ENCODE measurements around the gene TMTC2.

TMTC2 gene
- total RNA-seq, result 8.9 to 15.6 (median 14.0) reads per million in 3 donors

DNA sequence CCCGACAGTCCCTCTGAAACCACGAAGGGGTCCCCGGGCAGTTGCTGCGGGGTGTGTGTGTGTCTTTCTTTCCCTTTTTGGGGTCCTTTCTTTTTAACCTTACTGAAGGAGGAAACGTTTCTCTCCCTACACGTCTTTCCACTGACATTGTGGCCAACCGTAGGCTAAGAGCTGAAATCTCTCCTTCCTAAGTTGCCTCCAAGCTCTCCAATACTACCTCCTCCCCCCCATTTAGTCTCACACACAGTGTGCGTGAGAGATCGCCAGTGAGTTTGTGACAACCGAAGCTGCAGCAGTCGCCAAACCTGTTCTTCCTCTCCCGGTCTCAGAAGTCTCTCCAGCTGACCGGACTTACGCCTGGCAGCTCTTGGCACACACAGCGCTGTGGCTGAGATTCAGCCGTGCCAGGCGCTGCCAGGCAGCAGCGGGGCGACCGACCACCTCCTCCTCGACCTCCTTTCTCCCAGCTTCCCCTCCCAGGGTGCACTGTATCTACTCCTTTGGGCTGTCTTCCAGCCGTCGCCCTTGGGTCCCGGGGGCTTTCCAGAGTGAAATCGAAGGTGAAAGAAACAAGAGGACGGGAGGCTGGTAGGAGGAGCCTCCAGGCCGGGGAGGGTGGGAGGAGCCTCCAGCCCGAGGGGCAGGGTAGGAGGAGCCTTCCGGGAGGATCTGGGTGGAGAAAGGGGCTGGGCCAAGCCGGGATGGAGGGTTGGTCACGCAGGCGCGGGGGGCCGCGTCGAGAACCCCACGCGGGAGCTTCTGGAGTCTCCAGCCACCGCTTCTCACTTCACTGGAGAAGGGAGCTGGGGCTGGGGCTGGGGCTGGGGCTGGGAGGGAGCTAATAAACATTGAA lies at the start of gene TMTC2:
TSS of gene TMTC2 (plus strand) at position 739 of the 853 bp plus-strand sequence.
- Histone ChIP-seq H3K9me3 (ENCODE audit: control insufficient read depth, low read length) (no peaks in the 10 kb centered on the region), H3K27ac (ENCODE audit: insufficient read depth, low read length, poor library complexity, severe bottlenecking) (peak within 1 kb of the TSS; percentile 78), H3K36me3 (ENCODE audit: control insufficient read depth, insufficient read depth, low read length) (no peaks in the 10 kb centered on the region), H3K27me3 (replicated peaks; ENCODE audit: control insufficient read depth, insufficient read depth, low read length, poor library complexity, severe bottlenecking) (no peaks in the 10 kb centered on the region), H3K4me1 (ENCODE audit: control insufficient read depth, insufficient read depth, low read length, poor library complexity, severe bottlenecking) (peaks cover 3% of the 10 kb centered on the region), H3K4me3 (ENCODE audit: insufficient read depth, low read depth, low read length, poor library complexity, severe bottlenecking) (peak within 1 kb of the TSS; percentile 73)
- DNase-seq, result peak; percentile 85 to 86 (median 85)

DNA sequence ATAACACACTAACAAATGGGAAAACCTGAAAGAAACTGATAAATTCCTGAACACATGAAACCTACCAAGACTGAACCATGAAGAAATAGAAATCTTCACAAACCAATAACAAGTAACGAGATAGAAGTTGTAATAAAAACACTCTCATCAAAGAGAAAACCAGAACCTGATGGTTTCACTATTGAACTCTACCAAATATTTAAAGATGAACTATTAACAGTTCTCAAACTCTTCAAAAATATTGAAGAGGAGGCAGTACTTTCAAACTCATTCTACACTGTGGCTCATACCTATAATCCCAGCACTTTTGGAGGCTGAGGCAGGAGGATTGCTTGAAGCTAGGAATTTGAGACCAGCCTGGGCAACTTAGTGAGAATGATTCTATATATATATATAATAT lies 48.4 kb upstream of the TMTC2 start:
- Histone ChIP-seq H3K4me3 (ENCODE audit: insufficient read depth, low read depth, low read length, poor library complexity, severe bottlenecking) (no peak overlapping the region), H3K27me3 (replicated peaks; ENCODE audit: control insufficient read depth, insufficient read depth, low read length, poor library complexity, severe bottlenecking) (no peaks in the 10 kb centered on the region), H3K4me1 (ENCODE audit: control insufficient read depth, insufficient read depth, low read length, poor library complexity, severe bottlenecking) (no peaks in the 10 kb centered on the region), H3K36me3 (ENCODE audit: control insufficient read depth, insufficient read depth, low read length) (no peaks in the 10 kb centered on the region), H3K9me3 (ENCODE audit: control insufficient read depth, low read length) (no peaks in the 10 kb centered on the region), H3K27ac (ENCODE audit: insufficient read depth, low read length, poor library complexity, severe bottlenecking) (no peak overlapping the region)
- DNase-seq, result no peak

DNA sequence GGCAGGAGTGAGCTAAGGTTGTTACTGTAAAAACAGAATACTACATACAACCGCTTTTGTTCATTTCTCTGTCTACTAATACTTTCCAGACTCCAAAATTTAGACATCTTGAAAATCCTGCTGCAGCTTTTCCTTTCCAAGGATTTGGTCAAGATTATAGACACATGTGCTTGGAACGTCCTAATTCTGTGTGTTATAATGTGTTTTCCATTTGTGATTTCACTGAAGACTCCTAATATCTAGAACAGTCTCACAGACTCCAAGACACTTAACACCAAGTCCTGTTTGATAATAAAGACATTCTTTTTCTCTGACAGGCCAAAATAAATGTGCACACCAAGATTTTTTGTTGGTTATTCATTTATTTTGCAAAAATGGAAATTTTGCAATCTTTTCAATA lies 41.8 kb upstream of the TMTC2 start:
- Histone ChIP-seq H3K27ac (ENCODE audit: insufficient read depth, low read length, poor library complexity, severe bottlenecking) (no peak overlapping the region), H3K27me3 (replicated peaks; ENCODE audit: control insufficient read depth, insufficient read depth, low read length, poor library complexity, severe bottlenecking) (no peaks in the 10 kb centered on the region), H3K4me1 (ENCODE audit: control insufficient read depth, insufficient read depth, low read length, poor library complexity, severe bottlenecking) (no peaks in the 10 kb centered on the region), H3K9me3 (ENCODE audit: control insufficient read depth, low read length) (no peaks in the 10 kb centered on the region), H3K4me3 (ENCODE audit: insufficient read depth, low read depth, low read length, poor library complexity, severe bottlenecking) (no peak overlapping the region), H3K36me3 (ENCODE audit: control insufficient read depth, insufficient read depth, low read length) (no peaks in the 10 kb centered on the region)
- no peak for DNase-seq

DNA sequence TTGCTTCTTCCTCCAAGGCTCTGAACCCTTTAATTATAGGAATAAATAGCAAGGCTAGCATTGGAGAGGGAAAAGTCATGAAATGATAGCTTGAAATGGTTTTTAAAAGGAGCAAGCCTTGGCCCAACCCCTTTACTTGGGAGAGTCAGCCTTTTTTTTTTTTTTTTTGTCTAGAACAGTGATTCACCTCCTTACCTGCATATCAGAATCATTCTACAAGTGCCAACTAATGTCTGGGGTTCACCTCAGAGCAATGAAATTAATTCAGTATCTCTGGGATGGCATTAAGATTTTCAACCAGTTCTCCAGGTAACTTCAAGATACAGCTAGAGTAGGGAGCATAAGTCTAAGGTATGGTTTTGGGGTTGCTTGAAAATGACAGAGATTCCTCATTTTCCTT lies 41.3 kb upstream of the TMTC2 start:
- H3K27ac ChIP-seq (ENCODE audit: insufficient read depth, low read length, poor library complexity, severe bottlenecking), result no peak overlapping the region

DNA sequence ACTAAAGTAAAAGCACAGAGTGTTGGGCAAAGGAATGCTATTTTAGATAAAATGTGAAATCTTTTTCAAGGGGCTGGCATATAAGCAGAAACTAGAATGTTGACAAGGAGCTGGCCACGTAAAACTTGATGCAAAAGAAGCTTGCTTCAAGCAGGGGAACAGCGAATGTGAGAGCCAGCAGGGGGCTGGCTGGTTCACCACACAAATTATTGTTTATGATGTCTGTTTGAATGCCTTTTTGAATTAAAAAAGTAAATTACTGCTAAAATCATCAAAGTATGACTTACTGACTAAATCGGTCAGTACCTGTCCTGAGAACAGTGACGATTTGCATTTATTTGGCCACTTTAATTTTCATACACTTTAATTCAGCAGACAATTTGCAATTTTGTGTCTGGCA lies 38.9 kb upstream of the TMTC2 start:
- Histone ChIP-seq H3K27me3 (replicated peaks; ENCODE audit: control insufficient read depth, insufficient read depth, low read length, poor library complexity, severe bottlenecking) (no peaks in the 10 kb centered on the region), H3K27ac (ENCODE audit: insufficient read depth, low read length, poor library complexity, severe bottlenecking) (no peak overlapping the region), H3K4me3 (ENCODE audit: insufficient read depth, low read depth, low read length, poor library complexity, severe bottlenecking) (no peak overlapping the region), H3K4me1 (ENCODE audit: control insufficient read depth, insufficient read depth, low read length, poor library complexity, severe bottlenecking) (no peaks in the 10 kb centered on the region), H3K36me3 (ENCODE audit: control insufficient read depth, insufficient read depth, low read length) (no peaks in the 10 kb centered on the region), H3K9me3 (ENCODE audit: control insufficient read depth, low read length) (no peaks in the 10 kb centered on the region)
- DNase-seq, result no peak

More for the DNA sequence above, 41.3 kb upstream of the TMTC2 start:
- H3K4me1 ChIP-seq (ENCODE audit: control insufficient read depth, insufficient read depth, low read length, poor library complexity, severe bottlenecking), result no peaks in the 10 kb centered on the region
- no peak overlapping the region for H3K4me3 ChIP-seq (ENCODE audit: insufficient read depth, low read depth, low read length, poor library complexity, severe bottlenecking)
- H3K36me3 ChIP-seq (ENCODE audit: control insufficient read depth, insufficient read depth, low read length), result no peaks in the 10 kb centered on the region
- H3K9me3 ChIP-seq (ENCODE audit: control insufficient read depth, low read length), result no peaks in the 10 kb centered on the region
- DNase-seq, result no peak
- H3K27me3 ChIP-seq (replicated peaks; ENCODE audit: control insufficient read depth, insufficient read depth, low read length, poor library complexity, severe bottlenecking), result no peaks in the 10 kb centered on the region

DNA sequence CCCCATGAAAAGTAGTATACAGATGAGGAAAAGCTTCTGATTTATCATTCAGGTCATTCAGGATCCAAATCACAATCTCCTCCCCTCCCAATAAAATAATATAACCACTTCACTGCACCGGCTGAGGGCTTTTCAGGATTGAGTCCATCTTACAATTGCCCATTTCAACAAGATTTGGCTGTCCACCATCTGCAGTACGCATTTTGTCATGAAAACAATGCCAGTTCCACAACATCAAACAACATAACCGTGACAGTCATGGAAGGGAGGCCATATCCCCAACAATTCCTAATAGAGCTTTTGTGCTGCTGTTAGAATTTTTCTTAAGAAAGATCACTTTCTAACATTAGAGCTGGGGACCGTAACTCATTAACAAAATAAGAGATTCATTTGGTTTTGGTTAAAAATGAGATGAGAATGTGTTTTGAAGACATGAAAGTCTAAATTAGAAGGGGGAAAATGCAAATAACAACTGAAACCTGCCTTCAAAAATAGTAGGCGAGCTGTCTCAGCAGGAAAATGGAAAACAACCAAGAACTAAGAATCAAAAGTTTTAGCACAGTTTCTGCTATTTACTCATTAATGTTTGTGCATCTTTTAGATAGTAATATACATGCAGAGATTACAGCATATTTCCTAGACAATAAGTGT lies 38.3 kb upstream of the TMTC2 start:
- Histone ChIP-seq H3K9me3 (ENCODE audit: control insufficient read depth, low read length) (no peaks in the 10 kb centered on the region), H3K27ac (ENCODE audit: insufficient read depth, low read length, poor library complexity, severe bottlenecking) (no peak overlapping the region), H3K4me1 (ENCODE audit: control insufficient read depth, insufficient read depth, low read length, poor library complexity, severe bottlenecking) (no peaks in the 10 kb centered on the region), H3K27me3 (replicated peaks; ENCODE audit: control insufficient read depth, insufficient read depth, low read length, poor library complexity, severe bottlenecking) (no peaks in the 10 kb centered on the region), H3K4me3 (ENCODE audit: insufficient read depth, low read depth, low read length, poor library complexity, severe bottlenecking) (no peak overlapping the region), H3K36me3 (ENCODE audit: control insufficient read depth, insufficient read depth, low read length) (no peaks in the 10 kb centered on the region)
- DNase-seq, result no peak

DNA sequence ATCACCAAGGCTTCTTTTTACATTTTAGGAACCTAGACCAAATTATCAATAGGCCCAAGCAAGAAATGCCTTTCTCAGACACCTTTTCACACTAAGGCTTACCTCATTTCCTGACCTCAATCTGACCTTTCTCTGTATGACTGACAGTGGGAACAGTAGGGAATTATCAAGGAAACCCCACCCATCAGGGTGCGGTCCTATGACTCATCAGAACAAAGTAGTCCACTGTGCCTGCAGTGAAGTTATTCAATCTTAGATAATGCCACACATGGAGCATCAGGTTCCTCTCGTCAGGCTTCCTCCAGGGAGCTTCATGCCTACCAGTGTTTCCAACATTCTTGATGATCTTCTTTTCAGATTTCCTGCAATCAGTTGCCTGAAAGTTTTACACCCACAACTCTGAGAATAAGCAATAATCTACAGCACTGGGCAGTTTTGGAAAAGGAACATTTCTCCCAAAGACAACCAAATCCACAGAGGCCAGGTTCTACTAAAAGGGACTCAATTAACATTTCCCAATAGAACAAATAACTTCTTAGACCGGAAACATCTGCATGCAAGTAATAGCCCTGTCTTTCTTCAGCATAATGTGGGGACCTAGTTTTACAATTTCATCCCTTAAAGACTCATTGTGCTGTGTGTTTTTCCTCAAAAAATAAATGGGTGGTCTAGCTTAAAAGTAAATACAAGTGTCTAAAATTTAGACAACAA lies 35.9 kb upstream of the TMTC2 start:
- H3K27ac ChIP-seq (ENCODE audit: insufficient read depth, low read length, poor library complexity, severe bottlenecking), result no peak overlapping the region
- no peak overlapping the region for H3K4me3 ChIP-seq (ENCODE audit: insufficient read depth, low read depth, low read length, poor library complexity, severe bottlenecking)
- no peak for DNase-seq

DNA sequence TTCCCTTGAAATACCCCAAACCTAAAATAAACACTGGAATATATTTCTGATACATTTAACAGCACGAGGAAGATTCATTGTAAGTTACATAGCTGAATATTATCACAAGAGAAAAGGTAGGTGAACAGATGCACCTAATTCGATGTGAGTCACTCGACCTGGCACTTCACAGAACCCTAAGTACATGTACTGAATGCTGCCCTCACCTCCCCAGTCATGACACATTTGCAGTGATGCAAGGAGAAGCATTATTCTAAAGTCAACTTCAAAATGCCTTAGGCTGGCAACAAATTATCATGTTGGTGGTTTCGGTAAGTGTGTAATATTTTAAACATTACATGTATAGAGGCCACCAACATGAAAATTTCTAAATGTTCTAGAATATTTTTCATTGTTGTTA lies 35.2 kb upstream of the TMTC2 start:
- DNase-seq, result no peak
- H3K9me3 ChIP-seq (ENCODE audit: control insufficient read depth, low read length), result no peaks in the 10 kb centered on the region
- no peak overlapping the region for H3K27ac ChIP-seq (ENCODE audit: insufficient read depth, low read length, poor library complexity, severe bottlenecking)
- no peaks in the 10 kb centered on the region for H3K27me3 ChIP-seq (replicated peaks; ENCODE audit: control insufficient read depth, insufficient read depth, low read length, poor library complexity, severe bottlenecking)
- H3K36me3 ChIP-seq (ENCODE audit: control insufficient read depth, insufficient read depth, low read length), result no peaks in the 10 kb centered on the region
- no peak overlapping the region for H3K4me3 ChIP-seq (ENCODE audit: insufficient read depth, low read depth, low read length, poor library complexity, severe bottlenecking)
- no peaks in the 10 kb centered on the region for H3K4me1 ChIP-seq (ENCODE audit: control insufficient read depth, insufficient read depth, low read length, poor library complexity, severe bottlenecking)

More for the DNA sequence above, 35.9 kb upstream of the TMTC2 start:
- Histone ChIP-seq H3K36me3 (ENCODE audit: control insufficient read depth, insufficient read depth, low read length) (no peaks in the 10 kb centered on the region), H3K27me3 (replicated peaks; ENCODE audit: control insufficient read depth, insufficient read depth, low read length, poor library complexity, severe bottlenecking) (no peaks in the 10 kb centered on the region), H3K4me1 (ENCODE audit: control insufficient read depth, insufficient read depth, low read length, poor library complexity, severe bottlenecking) (no peaks in the 10 kb centered on the region), H3K9me3 (ENCODE audit: control insufficient read depth, low read length) (no peaks in the 10 kb centered on the region)

DNA sequence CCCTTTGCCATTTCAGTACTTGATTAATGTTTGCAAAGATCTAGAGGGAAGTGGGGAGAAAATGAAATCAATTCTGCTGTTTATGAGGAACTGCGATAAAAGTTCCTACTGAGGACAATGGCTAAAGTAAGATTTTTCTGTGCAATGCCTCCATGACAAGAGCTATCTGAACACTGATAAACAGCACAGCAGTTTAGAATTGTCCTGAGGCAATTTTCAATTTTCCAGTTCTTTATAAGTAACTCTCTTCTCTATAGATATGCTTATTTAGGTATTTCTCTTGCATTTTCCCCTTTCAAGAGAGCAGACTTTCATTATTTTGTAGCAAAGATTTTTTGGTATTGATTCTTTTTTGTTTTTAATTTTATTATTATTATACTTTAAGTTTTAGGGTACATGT lies 34.6 kb upstream of the TMTC2 start:
- no peaks in the 10 kb centered on the region for H3K27me3 ChIP-seq (replicated peaks; ENCODE audit: control insufficient read depth, insufficient read depth, low read length, poor library complexity, severe bottlenecking)

DNA sequence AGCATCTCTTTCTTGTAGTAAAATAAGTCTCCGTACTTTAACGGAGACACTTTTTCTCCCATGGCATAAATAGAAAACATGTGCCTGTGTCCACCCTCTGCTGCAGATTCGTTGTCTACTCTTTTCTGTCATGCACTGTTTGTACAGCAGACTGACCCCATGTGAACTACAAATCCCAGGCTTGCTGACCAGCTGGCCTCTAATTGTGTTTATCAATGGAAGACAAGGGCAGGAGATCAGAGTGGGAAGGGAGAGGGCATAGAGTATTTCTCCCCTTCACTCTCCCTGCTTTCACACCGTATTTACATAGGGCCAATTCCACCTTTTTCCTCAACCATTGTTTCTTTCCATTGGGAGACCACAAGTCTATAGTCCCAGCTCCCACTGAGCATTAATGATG lies 31.0 kb upstream of the TMTC2 start:
- Histone ChIP-seq H3K27me3 (replicated peaks; ENCODE audit: control insufficient read depth, insufficient read depth, low read length, poor library complexity, severe bottlenecking) (no peaks in the 10 kb centered on the region), H3K4me1 (ENCODE audit: control insufficient read depth, insufficient read depth, low read length, poor library complexity, severe bottlenecking) (no peaks in the 10 kb centered on the region), H3K36me3 (ENCODE audit: control insufficient read depth, insufficient read depth, low read length) (no peaks in the 10 kb centered on the region), H3K9me3 (ENCODE audit: control insufficient read depth, low read length) (no peaks in the 10 kb centered on the region), H3K4me3 (ENCODE audit: insufficient read depth, low read depth, low read length, poor library complexity, severe bottlenecking) (no peak overlapping the region), H3K27ac (ENCODE audit: insufficient read depth, low read length, poor library complexity, severe bottlenecking) (no peak overlapping the region)
- no peak for DNase-seq

More for the DNA sequence above, 34.6 kb upstream of the TMTC2 start:
- no peak overlapping the region for H3K27ac ChIP-seq (ENCODE audit: insufficient read depth, low read length, poor library complexity, severe bottlenecking)
- DNase-seq, result no peak
- no peaks in the 10 kb centered on the region for H3K36me3 ChIP-seq (ENCODE audit: control insufficient read depth, insufficient read depth, low read length)
- H3K9me3 ChIP-seq (ENCODE audit: control insufficient read depth, low read length), result no peaks in the 10 kb centered on the region
- no peak overlapping the region for H3K4me3 ChIP-seq (ENCODE audit: insufficient read depth, low read depth, low read length, poor library complexity, severe bottlenecking)
- no peaks in the 10 kb centered on the region for H3K4me1 ChIP-seq (ENCODE audit: control insufficient read depth, insufficient read depth, low read length, poor library complexity, severe bottlenecking)
